Measurements from ENCODE around the gene COLEC12. TPM values are rescaled to one million over a fixed set of nuclear protein-coding genes. Genes with fewer than 3 reads are reported as not detected.

Gene COLEC12
- polyA plus RNA-seq, 2 donors = 0.75 to 1.2 TPM

GRCh38 chr18:432791-433190 is 67.7 kb downstream of the COLEC12 start:
- H3K4me1 ChIP-seq (ENCODE audit: control insufficient read depth in 2 of 2, insufficient read depth in 2 of 2, low read length in 1 of 2) = no peaks in the 10 kb centered on the region
- no peak overlapping the region for H3K4me3 ChIP-seq (ENCODE audit: low read depth in 1 of 2, low read length in 2 of 2)
- no peaks in the 10 kb centered on the region for H3K36me3 ChIP-seq (ENCODE audit: control insufficient read depth in 2 of 2, insufficient read depth in 2 of 2, low read length in 1 of 2)
- WGBS, 2 donors = 78 to 79% methylated on average over 4 of the region's 4 CpGs
- H3K27ac ChIP-seq (ENCODE audit: low read depth in 2 of 2, low read length in 1 of 2) = no peak overlapping the region
- no peaks in the 10 kb centered on the region for H3K9me3 ChIP-seq (ENCODE audit: control insufficient read depth in 2 of 2, insufficient read depth in 1 of 2, low read depth in 1 of 2, low read length in 1 of 2)
- H3K27me3 ChIP-seq (ENCODE audit: control insufficient read depth in 1 of 2, insufficient read depth in 2 of 2, low read length in 2 of 2) = no peaks in the 10 kb centered on the region

DNA sequence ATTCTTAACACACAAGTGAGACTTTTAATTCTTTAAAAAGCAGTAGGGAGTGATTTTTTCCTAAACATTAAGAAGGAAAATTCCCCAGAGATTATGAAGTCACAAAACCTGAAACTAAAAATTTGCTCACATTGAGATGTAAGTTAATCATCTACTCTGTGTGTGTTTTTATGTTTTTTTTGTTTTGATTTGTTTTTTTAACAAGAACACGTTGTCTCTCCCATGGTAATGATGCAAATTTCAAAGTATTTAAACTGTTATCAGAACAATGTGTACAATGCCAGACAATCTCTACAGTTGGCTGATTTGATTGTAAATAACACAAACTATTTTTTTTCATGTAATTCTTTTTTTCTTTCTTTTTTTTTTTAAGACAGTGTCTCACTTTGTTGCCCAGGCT is 71.5 kb downstream of the COLEC12 start:
- Histone ChIP-seq H3K36me3 (ENCODE audit: control insufficient read depth in 2 of 2, insufficient read depth in 2 of 2, low read length in 1 of 2) (no peaks in the 10 kb centered on the region), H3K4me1 (ENCODE audit: control insufficient read depth in 2 of 2, insufficient read depth in 2 of 2, low read length in 1 of 2) (peaks cover 2% of the 10 kb centered on the region in 2 donors), H3K27me3 (ENCODE audit: control insufficient read depth in 1 of 2, insufficient read depth in 2 of 2, low read length in 2 of 2) (no peaks in the 10 kb centered on the region), H3K27ac (ENCODE audit: low read depth in 2 of 2, low read length in 1 of 2) (no peak overlapping the region), H3K9me3 (ENCODE audit: control insufficient read depth in 2 of 2, insufficient read depth in 1 of 2, low read depth in 1 of 2, low read length in 1 of 2) (no peaks in the 10 kb centered on the region), H3K4me3 (ENCODE audit: low read depth in 1 of 2, low read length in 2 of 2) (no peak overlapping the region)
- 38 to 42% methylated on average over 1 of the region's 1 CpG for WGBS, 2 donors

- Histone ChIP-seq H3K27ac (ENCODE audit: low read depth in 2 of 2, low read length in 1 of 2) (peak overlapping the region in 1 of 2 donors; percentile 29), H3K4me3 (ENCODE audit: low read depth in 1 of 2, low read length in 2 of 2) (no peak overlapping the region), H3K27me3 (ENCODE audit: control insufficient read depth in 1 of 2, insufficient read depth in 2 of 2, low read length in 2 of 2) (no peaks in the 10 kb centered on the region), H3K4me1 (ENCODE audit: control insufficient read depth in 2 of 2, insufficient read depth in 2 of 2, low read length in 1 of 2) (peaks cover 2% of the 10 kb centered on the region in 2 donors), H3K36me3 (ENCODE audit: control insufficient read depth in 2 of 2, insufficient read depth in 2 of 2, low read length in 1 of 2) (no peaks in the 10 kb centered on the region), H3K9me3 (ENCODE audit: control insufficient read depth in 2 of 2, insufficient read depth in 1 of 2, low read depth in 1 of 2, low read length in 1 of 2) (no peaks in the 10 kb centered on the region)
- WGBS, 2 donors = 61 to 64% methylated on average over 8 of the region's 8 CpGs
Measured at GRCh38 chr18:427005-427404, 73.5 kb downstream of the COLEC12 start.

DNA sequence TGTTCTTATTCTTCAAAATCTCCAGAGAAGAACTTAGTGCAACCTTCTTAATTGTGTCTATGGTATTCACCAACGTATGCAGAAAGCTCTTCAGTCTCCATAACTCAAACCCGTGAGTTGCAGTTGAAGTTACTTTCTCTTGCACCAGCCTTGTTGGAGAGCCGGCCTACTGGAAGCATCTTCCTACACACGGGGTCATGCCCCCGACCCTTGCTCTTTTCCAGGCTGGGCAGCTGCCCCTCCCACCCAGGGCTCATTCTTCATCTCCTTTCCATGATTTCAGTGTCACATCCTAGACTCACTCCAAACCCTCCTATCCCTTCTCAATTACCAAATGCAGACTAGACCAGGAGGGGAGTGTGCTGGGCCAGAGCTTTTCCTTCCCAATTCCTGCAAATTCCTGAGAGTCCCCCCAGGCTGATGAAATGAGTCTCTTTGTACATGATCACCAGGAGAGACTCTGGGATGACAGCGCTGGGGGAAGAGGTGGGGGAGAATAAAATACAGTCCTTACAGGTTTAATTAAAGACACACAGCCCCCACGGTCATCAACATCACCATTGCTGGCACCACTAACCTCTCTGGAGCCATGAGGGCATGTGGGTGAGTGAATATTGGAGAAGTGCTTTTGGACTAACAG is 75.3 kb downstream of the COLEC12 start:
- Histone ChIP-seq H3K4me1 (ENCODE audit: control insufficient read depth in 2 of 2, insufficient read depth in 2 of 2, low read length in 1 of 2) (peaks cover 2% of the 10 kb centered on the region in 2 donors), H3K36me3 (ENCODE audit: control insufficient read depth in 2 of 2, insufficient read depth in 2 of 2, low read length in 1 of 2) (no peaks in the 10 kb centered on the region), H3K27ac (ENCODE audit: low read depth in 2 of 2, low read length in 1 of 2) (no peak overlapping the region), H3K27me3 (ENCODE audit: control insufficient read depth in 1 of 2, insufficient read depth in 2 of 2, low read length in 2 of 2) (no peaks in the 10 kb centered on the region), H3K9me3 (ENCODE audit: control insufficient read depth in 2 of 2, insufficient read depth in 1 of 2, low read depth in 1 of 2, low read length in 1 of 2) (no peaks in the 10 kb centered on the region), H3K4me3 (ENCODE audit: low read depth in 1 of 2, low read length in 2 of 2) (no peak overlapping the region)
- WGBS, 2 donors = 71 to 84% methylated on average over 7 of the region's 7 CpGs

DNA sequence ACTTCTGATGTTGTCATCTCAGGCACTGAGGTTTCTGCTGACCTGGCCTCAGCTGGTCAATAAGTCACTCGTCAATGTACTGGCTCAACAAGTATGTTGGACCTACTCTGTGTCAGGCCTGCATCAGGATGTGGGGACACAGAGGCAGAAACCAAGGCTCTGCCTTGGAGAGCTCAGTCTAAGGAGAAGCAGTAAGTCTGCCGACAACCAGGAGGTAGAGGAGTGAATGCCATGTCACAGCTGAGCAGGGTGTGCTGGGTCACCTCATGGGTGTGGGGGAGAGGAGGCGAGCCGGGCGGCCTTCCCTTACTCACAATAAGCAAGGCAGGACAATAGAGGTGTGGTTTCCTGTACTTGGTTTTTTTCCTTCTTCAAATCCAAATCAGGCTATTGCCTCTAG is 75.8 kb downstream of the COLEC12 start:
- Histone ChIP-seq H3K27ac (ENCODE audit: low read depth in 2 of 2, low read length in 1 of 2) (peak overlapping the region; percentile 36 to 71), H3K4me1 (ENCODE audit: control insufficient read depth in 2 of 2, insufficient read depth in 2 of 2, low read length in 1 of 2) (peaks cover 2% of the 10 kb centered on the region in 2 donors), H3K4me3 (ENCODE audit: low read depth in 1 of 2, low read length in 2 of 2) (no peak overlapping the region), H3K27me3 (ENCODE audit: control insufficient read depth in 1 of 2, insufficient read depth in 2 of 2, low read length in 2 of 2) (no peaks in the 10 kb centered on the region), H3K36me3 (ENCODE audit: control insufficient read depth in 2 of 2, insufficient read depth in 2 of 2, low read length in 1 of 2) (no peaks in the 10 kb centered on the region), H3K9me3 (ENCODE audit: control insufficient read depth in 2 of 2, insufficient read depth in 1 of 2, low read depth in 1 of 2, low read length in 1 of 2) (no peaks in the 10 kb centered on the region)
- 64 to 87% methylated on average over 5 of the region's 5 CpGs for WGBS, 2 donors

DNA sequence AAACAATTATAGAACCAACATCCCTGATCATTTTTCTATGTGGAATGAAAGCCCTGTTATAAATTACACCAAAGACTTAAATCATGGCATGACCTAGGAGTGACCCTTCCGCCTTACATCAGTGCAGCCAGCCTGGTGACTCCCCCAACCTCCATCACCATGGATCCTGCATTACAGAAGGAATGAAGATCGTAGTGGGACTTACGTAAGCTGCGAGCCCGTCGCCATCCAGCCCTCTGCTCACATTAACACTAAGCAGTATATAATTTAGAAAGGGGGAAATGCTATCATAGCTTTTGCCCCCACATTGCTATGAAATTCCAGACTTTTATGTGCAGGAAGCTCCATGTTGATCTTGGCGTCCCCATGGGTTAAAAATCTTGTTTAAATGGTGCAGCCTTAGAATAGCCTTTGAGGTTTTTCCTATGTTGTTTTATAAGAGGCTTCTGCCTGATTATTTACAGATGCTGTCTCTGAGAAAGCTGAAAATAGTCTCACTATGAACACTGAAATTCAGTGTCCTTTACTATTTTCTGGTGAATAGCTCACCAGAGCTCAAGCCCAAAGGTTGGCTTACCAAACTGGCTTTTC is 76.3 kb downstream of the COLEC12 start:
- no peaks in the 10 kb centered on the region for H3K9me3 ChIP-seq (ENCODE audit: control insufficient read depth in 2 of 2, insufficient read depth in 1 of 2, low read depth in 1 of 2, low read length in 1 of 2)
- peak overlapping the region; percentile 24 to 61 for H3K27ac ChIP-seq (ENCODE audit: low read depth in 2 of 2, low read length in 1 of 2)
- WGBS, 2 donors = 88% methylated on average over 7 of the region's 7 CpGs
- peaks cover 2% of the 10 kb centered on the region in 2 donors for H3K4me1 ChIP-seq (ENCODE audit: control insufficient read depth in 2 of 2, insufficient read depth in 2 of 2, low read length in 1 of 2)
- H3K36me3 ChIP-seq (ENCODE audit: control insufficient read depth in 2 of 2, insufficient read depth in 2 of 2, low read length in 1 of 2) = no peaks in the 10 kb centered on the region
- no peaks in the 10 kb centered on the region for H3K27me3 ChIP-seq (ENCODE audit: control insufficient read depth in 1 of 2, insufficient read depth in 2 of 2, low read length in 2 of 2)
- no peak overlapping the region for H3K4me3 ChIP-seq (ENCODE audit: low read depth in 1 of 2, low read length in 2 of 2)

- H3K27ac ChIP-seq (ENCODE audit: low read depth in 2 of 2, low read length in 1 of 2) = no peak overlapping the region
- peaks cover 2% of the 10 kb centered on the region in 2 donors for H3K4me1 ChIP-seq (ENCODE audit: control insufficient read depth in 2 of 2, insufficient read depth in 2 of 2, low read length in 1 of 2)
- no peaks in the 10 kb centered on the region for H3K36me3 ChIP-seq (ENCODE audit: control insufficient read depth in 2 of 2, insufficient read depth in 2 of 2, low read length in 1 of 2)
- H3K4me3 ChIP-seq (ENCODE audit: low read depth in 1 of 2, low read length in 2 of 2) = no peak overlapping the region
- H3K9me3 ChIP-seq (ENCODE audit: control insufficient read depth in 2 of 2, insufficient read depth in 1 of 2, low read depth in 1 of 2, low read length in 1 of 2) = no peaks in the 10 kb centered on the region
- H3K27me3 ChIP-seq (ENCODE audit: control insufficient read depth in 1 of 2, insufficient read depth in 2 of 2, low read length in 2 of 2) = no peaks in the 10 kb centered on the region
- 77 to 87% methylated on average over 4 of the region's 4 CpGs for WGBS, 2 donors
Measured at GRCh38 chr18:422966-423365, 77.5 kb downstream of the COLEC12 start.

DNA sequence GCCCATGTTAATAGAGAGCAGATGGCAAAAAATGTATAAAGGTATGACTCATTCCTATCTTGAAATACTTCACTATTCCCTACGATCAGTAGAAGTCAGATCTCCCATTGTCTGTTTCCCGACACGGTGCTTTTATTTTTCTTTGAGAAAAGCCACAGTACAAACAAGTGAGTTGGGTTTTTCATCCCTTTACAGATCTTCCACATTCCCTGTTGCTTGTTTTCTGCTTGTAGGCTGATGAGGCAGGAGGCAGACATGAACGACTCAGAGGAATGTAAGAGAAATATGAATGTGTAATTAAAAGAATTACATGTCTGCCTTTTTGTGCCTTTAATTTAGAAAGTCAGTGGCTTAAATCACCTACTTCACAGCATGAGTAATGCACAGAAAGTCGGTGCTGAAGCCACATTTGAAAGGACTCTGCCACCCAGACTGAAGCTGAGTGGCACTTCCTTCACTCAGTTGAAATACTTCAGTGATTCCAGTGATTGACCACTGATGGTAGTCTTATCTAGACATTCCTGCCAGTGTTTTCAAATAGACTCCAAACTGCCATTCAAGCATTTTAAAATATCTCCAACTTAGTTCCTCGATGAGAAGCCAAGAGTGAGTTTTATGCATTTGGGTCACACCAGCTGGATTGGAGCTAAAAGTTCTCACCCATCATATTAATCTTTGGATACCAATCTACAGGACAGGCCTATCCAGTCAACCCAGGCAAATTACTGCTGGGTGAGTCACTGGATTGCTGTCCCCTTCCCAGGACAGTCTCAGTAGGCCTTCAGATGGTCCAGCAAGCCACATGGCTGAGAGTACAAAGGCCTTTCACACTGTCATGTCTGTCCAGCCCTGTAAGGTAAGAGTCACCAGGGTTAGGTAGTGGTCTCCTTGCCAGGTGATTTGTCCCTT is 79.0 kb downstream of the COLEC12 start:
- Histone ChIP-seq H3K4me3 (ENCODE audit: low read depth in 1 of 2, low read length in 2 of 2) (no peak overlapping the region), H3K27me3 (ENCODE audit: control insufficient read depth in 1 of 2, insufficient read depth in 2 of 2, low read length in 2 of 2) (no peaks in the 10 kb centered on the region), H3K9me3 (ENCODE audit: control insufficient read depth in 2 of 2, insufficient read depth in 1 of 2, low read depth in 1 of 2, low read length in 1 of 2) (no peaks in the 10 kb centered on the region), H3K36me3 (ENCODE audit: control insufficient read depth in 2 of 2, insufficient read depth in 2 of 2, low read length in 1 of 2) (no peaks in the 10 kb centered on the region), H3K4me1 (ENCODE audit: control insufficient read depth in 2 of 2, insufficient read depth in 2 of 2, low read length in 1 of 2) (peaks cover 2% of the 10 kb centered on the region in 2 donors), H3K27ac (ENCODE audit: low read depth in 2 of 2, low read length in 1 of 2) (peak overlapping the region; percentile 29 to 50)
- WGBS, 2 donors = 29 to 42% methylated on average over 6 of the region's 6 CpGs

DNA sequence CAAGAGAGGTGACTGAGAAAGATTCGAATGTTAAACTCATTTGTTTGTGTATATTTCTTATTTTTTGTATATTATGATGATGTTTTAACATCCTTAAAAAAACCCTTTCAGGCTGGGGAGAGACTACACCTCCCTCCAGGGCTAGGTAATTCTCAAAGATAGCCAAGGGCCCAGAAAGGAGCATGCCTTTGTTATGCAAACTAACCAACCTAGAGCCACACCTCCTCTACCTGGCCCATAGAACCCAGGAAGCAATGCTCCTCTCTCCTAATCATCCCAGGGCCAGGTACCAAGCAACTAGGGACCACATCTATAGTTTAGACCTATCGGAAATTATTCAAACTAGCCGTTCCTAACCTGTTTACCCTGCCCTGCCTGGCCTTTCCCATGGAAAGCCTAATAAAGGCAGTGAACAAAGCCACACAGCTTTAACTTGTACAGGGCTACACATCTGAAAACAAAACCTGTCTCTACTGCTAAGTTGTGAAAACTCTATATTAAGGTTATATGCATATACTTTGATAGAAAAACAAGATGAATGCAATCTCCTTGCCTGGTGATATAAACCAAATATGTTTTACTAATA is 79.7 kb downstream of the COLEC12 start:
- Histone ChIP-seq H3K27me3 (ENCODE audit: control insufficient read depth in 1 of 2, insufficient read depth in 2 of 2, low read length in 2 of 2) (no peaks in the 10 kb centered on the region), H3K4me1 (ENCODE audit: control insufficient read depth in 2 of 2, insufficient read depth in 2 of 2, low read length in 1 of 2) (peaks cover 2% of the 10 kb centered on the region in 2 donors), H3K4me3 (ENCODE audit: low read depth in 1 of 2, low read length in 2 of 2) (no peak overlapping the region), H3K27ac (ENCODE audit: low read depth in 2 of 2, low read length in 1 of 2) (no peak overlapping the region), H3K36me3 (ENCODE audit: control insufficient read depth in 2 of 2, insufficient read depth in 2 of 2, low read length in 1 of 2) (no peaks in the 10 kb centered on the region), H3K9me3 (ENCODE audit: control insufficient read depth in 2 of 2, insufficient read depth in 1 of 2, low read depth in 1 of 2, low read length in 1 of 2) (no peaks in the 10 kb centered on the region)
- WGBS, 2 donors = 67 to 70% methylated on average over 3 of the region's 3 CpGs
